ENCODE data around the gene DHRS12.

DNA sequence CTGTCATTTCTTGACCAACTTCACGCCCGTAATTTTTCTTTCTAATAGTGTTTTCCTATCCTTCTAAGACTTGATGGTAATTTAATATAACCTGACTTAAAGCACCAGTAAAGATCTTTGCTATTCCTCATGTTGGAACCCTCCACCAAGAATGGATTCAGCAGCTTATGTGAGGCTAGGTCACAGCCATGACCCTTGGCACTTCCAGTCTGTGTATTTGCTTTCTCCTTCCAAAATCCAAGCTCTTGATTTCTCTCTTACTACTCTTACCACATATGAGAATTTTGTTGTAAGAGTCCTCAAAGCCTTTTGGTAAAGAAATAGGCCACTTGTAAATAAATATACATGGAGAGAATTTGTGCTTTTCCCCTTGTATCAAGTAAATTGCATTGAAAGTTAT lies 61.4 kb downstream of the DHRS12 start:
- TF ChIP-seq POLR2AphosphoS5 (IDR thresholded peaks at IDR 0.05; ENCODE audit: low read depth, low read length) (no peak), TAF1 (IDR thresholded peaks at IDR 0.05; ENCODE audit: low read depth, low read length) (no peak)
